CD4-positive, alpha-beta memory T cell (primary cell): ENCODE results near the gene RBM38. TPM values are rescaled to one million over a fixed set of nuclear protein-coding genes. Genes with fewer than 3 reads are reported as not detected.
A peak's percentile ranks its signal among the peaks of the same experiment; 100 is the strongest.

Experiments used
- CTCF ChIA-PET: fragments of 350-600 bp; sonication (Branson Sonifier 250); formaldehyde crosslinking; loops from one replicate; lab custom pipeline; 2021; ENCODE audit warnings: inconsistent platforms; ENCODE audit not compliant: partially characterized antibody; lab: Charles Lee
- POLR2A ChIA-PET: fragments of 350-600 bp; sonication (Branson Sonifier 250); formaldehyde crosslinking; loops from one replicate; lab custom pipeline; 2021; ENCODE audit not compliant: partially characterized antibody; lab: Charles Lee
- DNase-seq, 5 donors: peaks; one replicate each; pipeline versions ENCODE4 v3.0.0 to v3.0.0-alpha.2; 2020 to 2022; ENCODE audit warnings: mixed read lengths in 1 of 5
- H3K27ac ChIP-seq: one replicate; pipeline ENCODE4 v1.7.0; 2013; ENCODE audit warnings: low read depth, low read length
- H3K27me3 ChIP-seq: 2 replicates; pipeline ENCODE4 v1.7.0; 2013; ENCODE audit warnings: mild to moderate bottlenecking, low read length, moderate library complexity; ENCODE audit not compliant: insufficient read depth
- H3K36me3 ChIP-seq: 2 replicates; pipeline ENCODE4 v1.7.0; 2013; ENCODE audit warnings: mild to moderate bottlenecking, low read length, moderate library complexity; ENCODE audit not compliant: insufficient read depth
- H3K4me1 ChIP-seq: 2 replicates; pipeline ENCODE4 v1.7.0; 2013; ENCODE audit warnings: mild to moderate bottlenecking, low read length, moderate library complexity; ENCODE audit not compliant: insufficient read depth
- H3K4me3 ChIP-seq, 2 donors: one replicate each; pipeline ENCODE4 v1.7.0; 2013; ENCODE audit warnings: low read length in 2 of 2, mild to moderate bottlenecking in 1 of 2
- H3K9me3 ChIP-seq, 2 donors: one replicate each; pipeline ENCODE4 v1.7.0; 2013; ENCODE audit warnings: low read length in 2 of 2, control low read depth in 1 of 2; ENCODE audit not compliant: control insufficient read depth in 1 of 2
- H3K27ac Mint-ChIP-seq, 7 donors: one replicate each; pipeline ENCODE4 v1.8.0; 2020 to 2021; ENCODE audit warnings: mixed read lengths in 7 of 7, mild to moderate bottlenecking in 6 of 7, inconsistent platforms in 3 of 7, moderate library complexity in 3 of 7
- H3K27me3 Mint-ChIP-seq, 2 donors: one replicate each; pipeline ENCODE4 v1.8.0; 2020 to 2021; ENCODE audit warnings: mixed read lengths in 2 of 2
- H3K36me3 Mint-ChIP-seq, 2 donors: one replicate each; pipeline ENCODE4 v1.8.0; 2020 to 2021; ENCODE audit warnings: mixed read lengths in 2 of 2, inconsistent platforms in 1 of 2, mild to moderate bottlenecking in 1 of 2
- H3K4me1 Mint-ChIP-seq, 4 donors: one replicate each; pipeline ENCODE4 v1.8.0; 2020 to 2021; ENCODE audit warnings: mixed read lengths in 4 of 4, mild to moderate bottlenecking in 1 of 4
- H3K4me3 Mint-ChIP-seq, 8 donors: one replicate each; pipeline ENCODE4 v1.8.0; 2020 to 2021; ENCODE audit warnings: mixed read lengths in 8 of 8, mild to moderate bottlenecking in 7 of 8, moderate library complexity in 6 of 8, inconsistent platforms in 3 of 8
- H3K9me3 Mint-ChIP-seq, 8 donors: one replicate each; pipeline ENCODE4 v1.8.0; 2020 to 2021; ENCODE audit warnings: mixed read lengths in 8 of 8, mild to moderate bottlenecking in 5 of 8, inconsistent platforms in 3 of 8, moderate library complexity in 1 of 8
- intact Hi-C: fragments of 100-400 bp; cut with micrococcal nuclease; formaldehyde crosslinking; loops from one replicate; pipeline ENCODE4 v1.15.1; 2023
- polyA plus RNA-seq, 2 donors: library from polyadenylated mRNA; unstranded; fragments of 300-500 nt; fragmentation: Illumina TruSeq; gene quantifications; one replicate each; pipeline ENCODE4 v1.2.3, GENCODE V29; 2021
- total RNA-seq, 2 experiments: library from RNA; stranded (reverse); gene quantifications; one replicate each; pipeline ENCODE4 v1.2.3, GENCODE V29; 2021

Gene RBM38
- total and polyA plus RNA-seq, 4 experiments from 2014 or later, result 33.1 to 97.8 (median 77.8) TPM

DNA sequence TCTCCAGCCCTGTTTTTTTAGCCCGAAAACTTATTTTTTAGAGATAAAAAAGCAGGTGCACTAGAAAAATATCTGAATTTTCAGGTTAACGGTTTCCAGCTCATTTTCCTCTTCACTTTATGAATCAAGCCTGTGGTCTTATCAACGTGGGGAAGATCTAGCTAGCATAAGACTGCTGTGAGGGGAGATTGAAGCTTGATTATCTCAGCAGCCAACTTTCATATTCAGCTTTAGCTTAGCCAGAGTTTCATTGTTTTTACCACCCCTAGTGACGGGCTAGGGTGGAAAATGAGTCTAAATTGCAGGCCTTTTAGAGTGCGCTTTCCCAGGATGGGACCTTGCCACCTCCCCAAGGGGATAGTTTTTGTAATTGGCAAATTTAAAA lies 11.9 kb upstream of the RBM38 start:
- H3K36me3 ChIP-seq, result peaks cover 32% of the 10 kb centered on the region
- peaks cover 16 to 32% (median 23%) of the 10 kb centered on the region in 4 donors for H3K4me1 Mint-ChIP-seq
- H3K27me3 ChIP-seq, result no peaks in the 10 kb centered on the region
- H3K9me3 Mint-ChIP-seq, result no peaks in the 10 kb centered on the region
- peaks cover 20% of the 10 kb centered on the region for H3K4me1 ChIP-seq
- ChIA-PET POLR2A (interaction anchor here (1.0 to 1.1 kb wide), 2 partner anchors 10 to 19 kb away, joined by 3 to 5 read pairs; no protein-coding TSS in a partner anchor), CTCF (interaction anchor here (1.2 to 6.9 kb wide), 10 partner anchors 10 to 119 kb away, joined by 3 to 48 read pairs (median 10); partner anchors contain the start of gene RBM38)
- no peak overlapping the region for H3K4me3 Mint-ChIP-seq
- peaks cover 31 to 62% of the 10 kb centered on the region in 2 donors for H3K36me3 Mint-ChIP-seq
- H3K27ac Mint-ChIP-seq, result peak overlapping the region in 4 of 7 donors; percentile 6 to 38 (median 19)
- H3K27ac ChIP-seq, result no peak overlapping the region
- H3K4me3 ChIP-seq, result no peak overlapping the region
- no peak for DNase-seq
- H3K9me3 ChIP-seq, result no peaks in the 10 kb centered on the region
- no peaks in the 10 kb centered on the region for H3K27me3 Mint-ChIP-seq
- intact Hi-C loops, result no loop called here

DNA sequence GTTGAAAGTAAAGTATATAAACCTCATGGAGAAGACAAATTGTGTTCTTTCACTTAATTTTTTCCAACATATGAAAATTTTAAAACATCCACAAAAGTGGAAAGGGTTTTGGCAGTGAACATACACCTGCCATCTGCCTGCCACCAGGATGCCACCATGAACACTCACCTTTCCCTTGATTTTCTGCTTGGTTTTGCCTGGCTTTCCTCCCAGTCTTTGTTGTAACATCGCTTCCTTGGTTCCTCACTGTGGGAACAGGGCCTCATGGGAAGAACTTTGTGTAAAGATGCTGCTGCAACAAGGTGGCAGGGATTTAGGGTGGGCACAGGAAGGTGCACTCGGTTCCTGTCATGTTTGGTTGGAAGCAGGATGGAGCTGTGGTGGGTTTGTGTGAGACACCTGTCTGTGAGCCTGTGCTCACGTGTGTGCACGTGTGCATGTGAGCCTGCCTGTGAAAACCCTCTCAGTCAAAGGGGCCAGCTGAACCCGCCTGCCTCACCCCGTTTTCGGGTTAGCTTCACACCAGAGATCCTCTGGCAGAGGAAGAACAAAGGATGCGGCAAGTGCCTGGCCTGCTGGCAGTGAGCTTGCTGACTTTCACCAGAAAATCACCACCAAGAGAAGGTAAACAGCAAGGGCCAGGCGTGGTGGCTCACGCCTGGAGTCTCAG lies 11.0 kb upstream of the RBM38 start:
- intact Hi-C loops, result no loop called here
- Mint-ChIP-seq H3K4me3 (no peak overlapping the region), H3K27me3 (no peaks in the 10 kb centered on the region), H3K4me1 (peaks cover 13 to 29% (median 20%) of the 10 kb centered on the region in 4 donors), H3K36me3 (peaks cover 24 to 53% of the 10 kb centered on the region in 2 donors), H3K27ac (peak overlapping the region in 3 of 7 donors; percentile 24 to 64 (median 40)), H3K9me3 (no peaks in the 10 kb centered on the region)
- ChIA-PET POLR2A (interaction anchor here (1.0 to 1.1 kb wide), 2 partner anchors 9 to 18 kb away, joined by 3 to 5 read pairs; no protein-coding TSS in a partner anchor), CTCF (interaction anchor here (1.2 to 6.9 kb wide), 11 partner anchors 11 to 118 kb away, joined by 3 to 48 read pairs (median 10); partner anchors contain the start of gene RBM38)
- no peak overlapping the region for H3K4me3 ChIP-seq
- H3K27me3 ChIP-seq, result no peaks in the 10 kb centered on the region
- peaks cover 18% of the 10 kb centered on the region for H3K4me1 ChIP-seq
- H3K27ac ChIP-seq, result no peak overlapping the region
- H3K9me3 ChIP-seq, result no peaks in the 10 kb centered on the region
- no peak for DNase-seq
- H3K36me3 ChIP-seq, result peaks cover 30% of the 10 kb centered on the region

DNA sequence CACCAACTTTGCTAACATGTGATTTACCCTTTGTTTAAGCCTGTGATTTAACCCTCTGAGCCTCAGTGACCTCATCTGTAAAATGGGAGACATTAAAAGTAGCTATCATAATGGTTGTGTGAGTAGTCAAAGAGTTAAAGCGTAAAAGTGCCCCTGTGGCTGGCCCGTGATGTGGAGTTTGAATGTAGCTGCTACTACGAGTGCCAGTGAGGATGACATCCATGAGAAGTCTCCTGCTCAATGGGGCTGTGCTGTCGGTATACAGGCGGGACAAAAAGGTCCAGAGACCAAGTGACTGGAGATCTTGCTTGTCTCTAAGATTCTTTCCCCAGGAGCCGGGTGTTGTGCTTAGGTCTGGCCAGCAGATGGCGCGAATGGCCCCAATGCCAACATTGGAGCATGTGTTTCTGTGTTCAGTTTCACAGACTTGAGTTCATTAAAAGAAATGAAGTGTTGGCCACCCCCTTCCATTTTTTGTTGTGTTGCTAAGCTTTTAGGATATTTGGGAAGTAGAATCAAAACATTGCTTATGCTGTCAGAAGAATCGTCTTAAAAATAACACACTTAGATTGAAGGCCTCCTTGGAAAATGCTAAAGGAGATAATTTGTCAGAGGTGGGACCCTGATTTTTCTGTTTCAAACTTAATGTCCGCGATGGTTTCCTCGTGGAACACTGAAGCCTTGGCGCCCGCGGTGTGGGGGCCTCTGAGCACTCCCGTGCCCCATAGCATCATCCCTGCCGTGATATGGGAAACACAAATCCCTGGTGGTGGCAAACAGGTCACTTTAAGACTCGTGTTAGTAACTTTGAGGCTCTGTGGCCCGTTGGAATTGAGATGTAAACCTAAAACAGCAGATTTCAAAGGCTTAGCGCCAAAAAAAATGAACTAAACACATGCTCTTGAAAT lies 9.3 kb upstream of the RBM38 start:
- Histone ChIP-seq H3K27me3 (no peaks in the 10 kb centered on the region), H3K4me3 (no peak overlapping the region), H3K4me1 (peaks cover 18% of the 10 kb centered on the region), H3K9me3 (no peaks in the 10 kb centered on the region), H3K36me3 (peaks cover 23% of the 10 kb centered on the region), H3K27ac (no peak overlapping the region)
- peaks cover 14 to 38% of the 10 kb centered on the region in 2 donors for H3K36me3 Mint-ChIP-seq
- H3K9me3 Mint-ChIP-seq, result no peaks in the 10 kb centered on the region
- ChIA-PET POLR2A (interaction anchor here (0.7 to 1.4 kb wide), 3 partner anchors 8 to 16 kb away, joined by 3 to 7 read pairs (median 5); no protein-coding TSS in a partner anchor), CTCF (interaction anchor here (0.7 to 6.9 kb wide), 22 partner anchors 9 to 246 kb away, joined by 3 to 48 read pairs (median 4); partner anchors contain the start of gene RBM38)
- peak overlapping the region in 1 of 8 donors; percentile 11 for H3K4me3 Mint-ChIP-seq
- peak overlapping the region in 6 of 7 donors; percentile 30 to 80 (median 75) for H3K27ac Mint-ChIP-seq
- peaks cover 12 to 24% (median 17%) of the 10 kb centered on the region in 4 donors for H3K4me1 Mint-ChIP-seq
- no peaks in the 10 kb centered on the region for H3K27me3 Mint-ChIP-seq
- DNase-seq, result peak; percentile 75 to 83 (median 80)
- intact Hi-C loops, result loop anchor here (1.0 kb wide), 3 partner anchors 53 to 827 kb away; no protein-coding TSS in a partner anchor

DNA sequence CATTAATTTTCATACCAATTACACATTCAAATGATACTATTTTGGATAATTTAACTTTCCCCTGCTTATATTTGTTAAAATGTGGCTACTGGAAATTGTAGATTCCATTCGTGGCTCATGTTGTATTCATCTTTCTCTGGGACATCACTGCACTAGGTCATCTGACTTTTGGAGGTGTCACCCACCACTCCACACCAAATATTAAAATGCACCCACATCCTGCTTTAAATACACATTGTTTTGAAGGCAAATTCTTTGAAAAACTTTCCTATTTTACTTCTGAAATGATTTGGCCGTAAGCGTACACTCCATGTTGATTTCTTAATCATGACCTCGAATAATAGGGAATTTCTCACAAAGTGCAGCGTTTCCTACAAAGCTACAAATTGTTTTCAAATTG lies 8.7 kb upstream of the RBM38 start:
- Histone ChIP-seq H3K4me1 (peaks cover 18% of the 10 kb centered on the region), H3K27me3 (no peaks in the 10 kb centered on the region), H3K36me3 (peaks cover 17% of the 10 kb centered on the region), H3K9me3 (no peaks in the 10 kb centered on the region), H3K4me3 (no peak overlapping the region), H3K27ac (no peak overlapping the region)
- intact Hi-C loops, result loop anchor here (1.0 kb wide), 1 partner anchor 53 kb away; no protein-coding TSS in a partner anchor
- Mint-ChIP-seq H3K9me3 (no peaks in the 10 kb centered on the region), H3K36me3 (peaks cover 8 to 32% of the 10 kb centered on the region in 2 donors), H3K27me3 (no peaks in the 10 kb centered on the region), H3K4me3 (peak overlapping the region in 1 of 8 donors; percentile 22), H3K27ac (peak overlapping the region in 5 of 7 donors; percentile 28 to 77 (median 60)), H3K4me1 (peaks cover 12 to 24% (median 17%) of the 10 kb centered on the region in 4 donors)
- no peak for DNase-seq
- ChIA-PET CTCF (interaction anchor here (0.7 to 6.9 kb wide), 22 partner anchors 9 to 246 kb away, joined by 3 to 48 read pairs (median 4); partner anchors contain the start of gene RBM38), POLR2A (interaction anchor here (0.7 to 1.5 kb wide), 5 partner anchors 10 to 113 kb away, joined by 3 to 7 read pairs (median 5); no protein-coding TSS in a partner anchor)

DNA sequence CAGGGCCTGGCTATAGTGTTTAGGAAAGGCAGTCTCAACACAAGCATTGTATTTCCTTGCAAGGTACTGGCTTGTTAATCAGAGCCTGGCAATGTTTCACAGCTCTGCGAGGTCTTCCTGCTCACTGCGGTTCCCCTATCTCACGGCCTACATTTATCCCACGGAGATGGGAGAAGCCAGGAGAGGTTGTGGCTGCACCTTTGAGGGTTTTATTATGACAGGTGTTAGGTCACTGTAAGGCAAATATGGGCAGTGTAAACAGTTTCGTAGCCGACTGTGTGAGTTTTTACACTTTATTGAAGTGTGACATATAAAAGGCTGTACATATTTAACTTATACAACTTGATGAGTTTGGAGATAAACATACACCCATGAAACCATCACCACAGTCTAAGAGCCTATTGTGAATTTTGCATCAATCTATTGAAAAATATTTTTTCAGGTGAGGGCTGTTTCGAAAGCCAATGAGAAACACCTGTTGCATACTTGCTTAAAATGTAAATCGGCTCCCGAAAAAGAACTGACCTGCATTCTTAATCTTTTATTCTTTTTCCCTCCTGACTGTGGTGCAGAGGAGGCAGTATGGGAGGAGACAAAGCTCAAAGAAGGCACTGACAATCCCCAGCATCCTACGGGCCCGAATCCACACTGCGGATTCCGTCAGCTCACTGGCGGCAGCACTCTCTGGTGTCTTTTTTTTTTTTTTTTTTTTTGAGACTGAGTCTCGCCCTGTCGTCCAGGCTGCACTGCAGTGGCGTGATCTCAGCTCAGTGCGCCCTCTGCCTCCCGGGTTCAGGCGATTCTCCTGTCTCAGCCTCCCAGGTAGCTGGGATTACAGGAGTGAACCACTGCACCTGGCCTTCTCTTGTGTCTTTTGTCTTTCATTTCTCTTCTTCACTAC lies 7.5 kb upstream of the RBM38 start:
- no peak overlapping the region for H3K27ac ChIP-seq
- Mint-ChIP-seq H3K36me3 (peaks cover 5 to 23% of the 10 kb centered on the region in 2 donors), H3K9me3 (no peaks in the 10 kb centered on the region), H3K27ac (peak overlapping the region in 2 of 7 donors; percentile 53 to 63), H3K4me1 (peaks cover 12 to 27% (median 20%) of the 10 kb centered on the region in 4 donors), H3K4me3 (no peak overlapping the region), H3K27me3 (no peaks in the 10 kb centered on the region)
- no peaks in the 10 kb centered on the region for H3K9me3 ChIP-seq
- H3K36me3 ChIP-seq, result peaks cover 5% of the 10 kb centered on the region
- no peak for DNase-seq
- H3K27me3 ChIP-seq, result no peaks in the 10 kb centered on the region
- ChIA-PET POLR2A (interaction anchor here (0.7 to 1.5 kb wide), 4 partner anchors 8 to 112 kb away, joined by 3 to 6 read pairs (median 4); no protein-coding TSS in a partner anchor), CTCF (interaction anchor here (1.0 to 6.9 kb wide), 9 partner anchors 8 to 115 kb away, joined by 3 to 48 read pairs (median 15); partner anchors contain the start of gene RBM38)
- intact Hi-C loops, result no loop called here
- no peak overlapping the region for H3K4me3 ChIP-seq
- H3K4me1 ChIP-seq, result peaks cover 18% of the 10 kb centered on the region

DNA sequence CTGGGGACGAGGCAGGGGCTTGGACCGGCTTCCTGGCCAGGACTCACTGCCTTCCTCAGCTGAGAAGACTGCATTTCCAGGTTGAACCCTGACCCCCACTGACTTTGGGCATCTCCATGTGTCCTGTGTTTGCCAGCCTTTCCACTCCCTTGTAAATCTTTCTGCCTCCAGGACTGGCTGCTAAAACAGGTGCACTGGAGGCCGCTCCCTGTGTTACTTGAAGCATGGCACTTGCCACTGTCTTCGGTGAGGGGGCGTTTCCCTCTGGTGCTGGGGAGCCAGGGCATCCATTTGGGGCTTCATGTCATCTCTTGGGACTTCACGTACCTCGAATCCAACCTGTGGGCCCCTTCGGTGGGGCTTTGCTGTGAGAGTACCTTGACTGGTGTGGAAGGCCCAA lies 6.7 kb upstream of the RBM38 start:
- no peaks in the 10 kb centered on the region for H3K27me3 ChIP-seq
- ChIA-PET CTCF (interaction anchor here (1.0 to 6.9 kb wide), 8 partner anchors 7 to 114 kb away, joined by 3 to 48 read pairs (median 14); partner anchors contain the start of gene RBM38), POLR2A (interaction anchor here (9.6 kb wide), 1 partner anchor 16 kb away, joined by 150 read pairs; no protein-coding TSS in a partner anchor)
- Mint-ChIP-seq H3K9me3 (no peaks in the 10 kb centered on the region), H3K27ac (peak overlapping the region in 1 of 7 donors; percentile 4), H3K27me3 (no peaks in the 10 kb centered on the region), H3K36me3 (peaks cover 5 to 16% of the 10 kb centered on the region in 2 donors), H3K4me3 (no peak overlapping the region), H3K4me1 (peaks cover 12 to 32% (median 22%) of the 10 kb centered on the region in 4 donors)
- intact Hi-C loops, result no loop called here
- H3K27ac ChIP-seq, result no peak overlapping the region
- H3K36me3 ChIP-seq, result peaks cover 5% of the 10 kb centered on the region
- H3K4me1 ChIP-seq, result peaks cover 21% of the 10 kb centered on the region
- no peak for DNase-seq
- no peaks in the 10 kb centered on the region for H3K9me3 ChIP-seq
- no peak overlapping the region for H3K4me3 ChIP-seq
